GM12872 (cell line): ENCODE results near the gene TTLL4.

Experiments used
- TF ChIP-seq, protein P1 (sequence below): IDR thresholded peaks from 3 replicates; pipeline ENCODE4 v1.5.1; 2011; ENCODE audit warnings: low read depth, mild to moderate bottlenecking, low read length, moderate library complexity; ENCODE audit not compliant: insufficient read depth

TTLL4 gene

DNA sequence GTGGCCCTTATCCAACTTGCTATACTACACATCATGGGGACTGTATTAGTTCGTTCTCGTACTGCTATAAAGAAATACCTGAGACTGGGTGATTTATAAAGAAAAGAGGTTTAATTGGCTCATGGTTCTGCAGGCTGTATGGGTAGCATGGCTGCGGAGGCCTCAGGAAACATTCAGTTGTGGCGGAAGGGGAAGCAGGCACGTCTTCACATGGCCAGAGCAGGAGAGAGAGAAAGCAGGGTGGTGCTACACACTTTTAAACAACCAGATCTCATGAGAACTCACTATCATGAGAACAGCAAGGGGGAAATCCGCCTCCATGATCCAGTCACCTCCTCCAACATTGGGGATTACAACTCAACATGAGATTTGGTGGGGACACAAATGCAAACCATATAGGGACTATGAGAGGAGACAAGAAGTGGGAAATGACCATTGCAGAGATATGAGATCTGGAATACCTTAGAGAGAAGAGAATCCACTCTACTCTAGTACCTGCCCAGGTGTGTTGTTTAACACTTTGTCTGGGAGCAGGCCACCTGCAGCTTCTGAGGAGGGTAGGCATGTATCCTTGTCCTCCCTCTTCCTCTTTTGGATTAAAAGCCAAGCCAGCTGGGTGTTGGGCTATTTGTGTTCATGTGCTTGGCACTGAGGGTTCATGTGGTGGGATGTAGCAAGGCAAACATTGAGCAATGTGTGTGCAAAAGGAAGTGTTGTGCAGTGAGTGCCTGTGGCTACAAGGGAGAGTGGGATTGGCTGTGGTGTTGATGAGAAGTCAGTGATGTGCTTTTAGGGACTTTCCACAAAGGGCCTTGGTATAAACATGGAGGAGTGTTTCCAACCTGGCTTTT, 22.8 kb downstream of the TTLL4 start:
- TF ChIP-seq, protein P1, sequence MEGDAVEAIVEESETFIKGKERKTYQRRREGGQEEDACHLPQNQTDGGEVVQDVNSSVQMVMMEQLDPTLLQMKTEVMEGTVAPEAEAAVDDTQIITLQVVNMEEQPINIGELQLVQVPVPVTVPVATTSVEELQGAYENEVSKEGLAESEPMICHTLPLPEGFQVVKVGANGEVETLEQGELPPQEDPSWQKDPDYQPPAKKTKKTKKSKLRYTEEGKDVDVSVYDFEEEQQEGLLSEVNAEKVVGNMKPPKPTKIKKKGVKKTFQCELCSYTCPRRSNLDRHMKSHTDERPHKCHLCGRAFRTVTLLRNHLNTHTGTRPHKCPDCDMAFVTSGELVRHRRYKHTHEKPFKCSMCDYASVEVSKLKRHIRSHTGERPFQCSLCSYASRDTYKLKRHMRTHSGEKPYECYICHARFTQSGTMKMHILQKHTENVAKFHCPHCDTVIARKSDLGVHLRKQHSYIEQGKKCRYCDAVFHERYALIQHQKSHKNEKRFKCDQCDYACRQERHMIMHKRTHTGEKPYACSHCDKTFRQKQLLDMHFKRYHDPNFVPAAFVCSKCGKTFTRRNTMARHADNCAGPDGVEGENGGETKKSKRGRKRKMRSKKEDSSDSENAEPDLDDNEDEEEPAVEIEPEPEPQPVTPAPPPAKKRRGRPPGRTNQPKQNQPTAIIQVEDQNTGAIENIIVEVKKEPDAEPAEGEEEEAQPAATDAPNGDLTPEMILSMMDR = no peak

GRCh38 chr2:218734190-218734975, 23.7 kb downstream of the TTLL4 start:
- TF ChIP-seq, protein P1 = no peak

DNA sequence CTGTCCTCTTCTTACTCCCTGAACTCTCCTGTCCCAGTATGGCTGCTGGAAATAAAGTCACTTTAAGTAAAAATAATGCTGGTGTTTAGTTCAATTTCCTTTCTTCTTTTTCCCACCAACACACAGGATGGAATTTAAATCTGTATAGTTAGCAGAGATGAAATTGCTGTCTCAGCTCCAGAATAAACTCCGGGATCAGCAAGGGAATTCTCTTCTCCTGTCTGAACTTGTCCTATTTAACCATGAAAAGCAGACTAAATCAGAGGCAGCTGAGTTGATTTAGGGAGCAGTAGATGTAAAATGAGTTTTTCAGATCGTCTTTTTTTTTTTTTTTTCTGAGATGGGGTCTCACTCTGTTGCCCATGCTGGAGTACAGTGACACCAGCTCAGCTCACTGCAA, 25.9 kb downstream of the TTLL4 start:
- TF ChIP-seq, protein P1 = no peak

- TF ChIP-seq, protein P1 = no peak
Measured at GRCh38 chr2:218743068-218743467, 32.4 kb downstream of the TTLL4 start.

- TF ChIP-seq, protein P1 = no peak
Measured at GRCh38 chr2:218744615-218745014, 34.0 kb downstream of the TTLL4 start.

DNA sequence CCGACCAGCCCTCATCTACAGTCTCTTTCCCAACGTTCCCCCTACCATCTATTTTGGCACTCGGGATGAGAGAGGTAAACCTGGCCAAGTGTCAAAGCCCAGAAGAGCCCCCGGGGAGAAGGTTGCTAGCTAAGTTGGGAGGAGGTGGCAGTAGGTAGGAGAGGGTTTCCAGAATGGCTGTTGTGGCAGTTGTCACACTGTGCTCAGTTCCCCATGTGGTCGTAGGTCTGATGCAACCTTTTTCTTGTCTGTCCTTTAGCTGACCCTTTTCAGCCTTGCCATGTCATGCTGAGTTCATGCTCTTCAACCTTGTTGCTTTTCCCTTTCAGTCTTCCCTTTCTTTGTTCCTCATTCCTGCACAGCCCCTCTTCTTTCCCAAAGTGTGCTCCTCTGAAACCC, 34.5 kb downstream of the TTLL4 start:
- TF ChIP-seq, protein P1 = no peak

DNA sequence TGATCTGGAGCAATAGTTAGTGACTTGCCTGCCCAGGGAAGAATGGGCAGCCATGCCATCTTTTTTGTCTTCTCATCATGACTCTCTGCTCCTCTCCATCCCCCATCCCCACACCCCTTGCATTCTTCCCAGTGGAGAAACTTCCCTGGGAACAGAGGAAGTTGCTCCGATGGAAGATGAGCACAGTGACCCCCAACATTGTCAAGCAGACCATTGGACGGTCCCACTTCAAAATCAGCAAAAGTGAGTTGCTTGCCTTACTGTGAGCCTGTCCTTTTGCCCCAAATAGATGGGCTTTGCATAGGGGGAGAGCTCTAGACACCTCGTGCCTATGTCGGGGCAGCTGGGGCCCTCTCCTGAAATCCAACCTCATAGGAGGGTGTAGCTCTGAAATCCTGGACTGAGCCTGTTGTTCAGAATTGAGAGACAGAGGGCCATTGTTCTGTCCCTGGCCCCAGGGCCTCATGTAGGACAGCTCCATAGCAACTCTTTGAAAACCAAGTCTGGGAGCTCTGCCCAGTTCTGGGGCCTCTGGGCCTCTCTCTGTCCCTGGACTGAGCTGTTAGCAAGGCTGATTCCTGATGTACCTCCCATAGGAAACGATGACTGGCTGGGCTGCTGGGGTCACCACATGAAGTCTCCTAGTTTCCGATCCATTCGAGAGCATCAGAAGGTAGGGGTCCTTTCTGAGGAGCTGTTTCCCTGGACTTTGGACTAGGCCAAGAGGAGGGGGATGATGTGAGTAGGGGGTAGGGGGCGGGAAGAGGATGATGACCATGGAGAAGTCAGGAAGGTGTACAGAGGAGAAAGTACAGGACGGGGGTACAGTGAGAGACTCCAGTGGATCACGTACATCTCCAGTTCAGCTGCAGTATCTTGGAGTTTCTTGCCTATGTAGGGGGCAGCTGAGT, 35.2 kb downstream of the TTLL4 start:
- TF ChIP-seq, protein P1 = no peak
